Stimulated activated naive CD8-positive, alpha-beta T cell treated with anti-CD3 and anti-CD28 coated beads, Interleukin-15, Interleukin-2, amounts not matched to agents 100 U/mL and 50 U/mL, for 24 hours (primary cell): ENCODE results near the gene COL15A1.
"Not testable (repeated sequence)": the region's sequence is repeated elsewhere in the genome, so short reads cannot be mapped to it uniquely, and the experiment has no call there.

Source experiments
- ATAC-seq: fragments of 150-1000 bp; cut with Tn5 transposase; one replicate; pipeline ENCODE4 v1.10.0; 2021
- DNase-seq: peaks from one replicate; pipeline ENCODE4 v3.0.0; 2021

The COL15A1 gene

DNA sequence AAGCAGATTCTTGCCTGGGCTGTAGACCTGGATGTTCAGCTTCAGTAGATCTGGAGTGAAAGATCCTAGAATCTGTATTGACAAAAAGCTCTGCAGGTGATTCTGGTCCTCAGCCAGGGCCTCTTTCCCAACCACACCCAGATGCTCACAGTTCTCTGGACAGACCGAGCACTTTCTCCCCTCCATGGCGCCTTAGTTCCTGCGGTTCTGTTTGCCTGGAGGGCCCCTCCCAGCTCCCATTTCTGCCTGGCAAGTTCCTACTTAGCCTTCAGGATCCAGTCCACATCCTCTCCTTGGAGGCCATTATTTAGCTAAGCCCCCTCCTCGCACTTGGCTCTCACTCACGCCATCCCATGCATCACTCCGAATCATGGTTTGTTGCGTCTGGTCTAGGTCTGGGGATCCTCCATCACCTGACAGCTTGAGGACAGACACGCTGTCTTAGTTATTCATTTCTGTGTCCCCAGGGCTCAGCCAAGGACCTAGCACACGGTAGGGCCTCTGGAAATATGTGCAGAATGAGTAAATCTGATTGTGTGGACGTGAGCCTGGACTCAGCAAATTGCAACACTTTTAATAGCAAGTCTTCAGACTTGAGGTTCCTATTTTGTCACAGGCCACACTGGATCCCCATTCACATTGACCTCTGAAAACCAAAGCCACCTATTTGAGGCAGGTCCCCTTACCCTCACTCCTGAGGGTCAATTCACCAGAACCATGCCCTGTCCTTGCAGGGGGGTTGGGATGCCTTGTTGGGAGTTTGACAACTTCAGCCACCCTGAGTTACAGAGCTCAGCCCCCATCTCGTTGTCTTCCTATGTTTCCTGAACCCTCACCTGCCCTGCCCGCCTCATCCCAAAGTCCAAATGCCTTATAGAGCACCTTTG, 50.7 kb downstream of the COL15A1 start:
- ATAC-seq = no peak
- DNase-seq = no peak

DNA sequence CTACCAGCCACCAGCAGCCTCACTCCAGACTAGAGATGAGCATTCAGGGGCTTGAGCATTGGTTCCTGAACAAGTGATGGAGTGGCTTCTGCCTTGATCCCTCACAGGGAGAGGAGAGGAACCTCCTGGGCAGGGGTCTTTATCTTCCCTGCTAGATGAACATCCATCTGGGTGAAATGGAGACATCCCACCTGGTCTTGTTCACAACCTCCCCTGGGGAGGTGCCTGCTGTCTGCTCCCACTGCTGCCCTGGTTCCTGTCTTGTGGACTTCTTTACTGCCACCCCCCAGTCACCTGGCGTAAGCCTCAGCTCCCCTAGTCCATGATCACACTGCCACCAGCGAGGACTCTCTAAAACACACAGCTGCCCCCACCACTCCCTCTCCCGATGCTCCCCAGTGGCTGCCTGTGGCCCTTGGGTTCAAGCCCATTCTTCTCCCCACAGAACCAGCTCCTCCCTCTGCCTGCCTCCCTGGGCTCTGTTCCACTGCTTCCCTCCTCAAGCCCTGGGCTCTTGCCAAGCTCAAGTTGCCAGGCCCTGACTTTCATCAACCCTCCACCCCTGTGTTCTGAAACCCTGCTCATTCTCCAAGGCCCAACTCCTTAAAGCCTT, 51.5 kb downstream of the COL15A1 start:
- ATAC-seq (no peak), DNase-seq (no peak)

GRCh38 chr9:98995971-98996504, 52.3 kb downstream of the COL15A1 start:
- DNase-seq = no peak
- no peak for ATAC-seq

GRCh38 chr9:98997604-98998003, 53.9 kb downstream of the COL15A1 start:
- ATAC-seq = no peak
- DNase-seq = no peak

DNA sequence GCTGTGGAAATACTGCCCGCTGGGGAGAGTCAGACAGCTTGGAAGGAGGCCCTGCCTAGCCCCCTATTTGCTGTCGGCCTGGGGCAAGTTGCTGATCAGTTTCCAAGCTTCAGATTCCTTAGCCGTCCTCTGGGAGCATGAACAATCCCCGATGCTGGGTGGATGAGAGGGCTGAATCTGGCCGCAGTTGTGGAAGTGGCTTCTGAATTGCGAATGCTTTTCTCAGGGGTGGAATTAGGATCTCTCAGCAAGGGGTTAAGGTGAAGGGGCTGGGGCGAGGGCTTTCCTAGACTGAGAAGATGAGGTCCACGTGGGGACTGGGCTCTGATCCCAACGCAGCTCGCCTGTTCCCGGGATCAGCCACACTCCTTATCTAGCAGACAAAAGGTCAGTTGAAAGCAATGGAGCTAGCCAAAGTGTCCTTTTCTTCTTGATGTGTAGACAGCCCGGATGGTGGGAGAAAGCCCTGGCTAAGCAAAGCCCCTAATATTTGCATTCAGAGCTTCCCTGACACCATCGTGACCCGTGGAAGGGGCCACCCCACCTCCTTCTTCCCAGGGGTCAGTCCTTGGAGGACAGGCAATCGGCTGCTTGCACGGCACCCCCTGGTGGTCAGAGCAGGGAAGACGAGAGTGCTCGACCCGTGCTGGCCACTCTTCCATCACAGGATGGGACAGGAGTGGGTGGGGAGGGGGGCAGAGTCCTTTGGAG, 54.9 kb downstream of the COL15A1 start:
- ATAC-seq (peak; percentile 55), DNase-seq (peak; percentile 82)

DNA sequence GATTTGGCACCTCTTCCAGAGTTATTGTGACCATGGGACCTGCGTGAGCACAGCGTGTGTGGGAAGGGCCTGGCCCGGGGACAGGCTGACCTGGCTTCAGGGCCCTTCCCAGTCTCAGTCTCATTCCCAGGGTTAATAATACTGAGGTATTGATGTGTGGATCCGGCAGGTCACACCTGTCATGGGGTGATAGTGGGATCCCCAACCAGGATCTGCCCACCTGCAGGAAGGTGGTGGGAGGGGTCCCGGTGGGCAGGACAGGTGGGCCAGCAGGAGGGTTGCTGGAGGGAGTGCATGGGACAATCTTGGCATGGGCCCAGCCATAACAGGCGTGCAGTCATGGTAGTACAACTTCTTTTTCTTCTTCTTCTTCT, 55.4 kb downstream of the COL15A1 start:
- ATAC-seq (no peak), DNase-seq (no peak)

- peak; percentile 57 for DNase-seq
These were observed 57.0 kb downstream of the COL15A1 start for GRCh38 chr9:99000476-99001395.

DNA sequence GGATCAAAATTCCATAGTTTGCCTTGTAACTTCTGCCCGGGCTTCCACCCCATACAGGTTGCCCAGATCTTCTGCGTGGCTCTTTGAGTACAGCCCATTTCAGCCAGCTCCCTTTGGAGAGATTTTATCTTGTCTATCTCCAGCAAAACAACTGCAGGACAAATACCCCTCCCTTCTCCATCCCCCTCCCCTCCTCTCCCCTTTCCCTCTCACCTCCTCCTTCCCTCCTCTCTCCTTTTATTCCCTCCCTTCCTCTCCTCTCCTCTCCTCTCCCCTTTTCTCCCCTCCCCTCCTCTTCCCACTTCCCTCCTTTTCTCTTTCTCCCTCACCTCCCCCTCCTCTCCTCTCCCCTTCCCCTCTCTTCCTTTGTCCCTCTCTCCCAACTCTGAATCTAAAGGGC, 58.2 kb downstream of the COL15A1 start:
- DNase-seq (no peak), ATAC-seq (no peak)

More at GRCh38 chr9:99000476-99001395, 57.0 kb downstream of the COL15A1 start:
- ATAC-seq = peak; percentile 60

GRCh38 chr9:99002706-99003105, 59.0 kb downstream of the COL15A1 start:
- no peak for ATAC-seq

DNA sequence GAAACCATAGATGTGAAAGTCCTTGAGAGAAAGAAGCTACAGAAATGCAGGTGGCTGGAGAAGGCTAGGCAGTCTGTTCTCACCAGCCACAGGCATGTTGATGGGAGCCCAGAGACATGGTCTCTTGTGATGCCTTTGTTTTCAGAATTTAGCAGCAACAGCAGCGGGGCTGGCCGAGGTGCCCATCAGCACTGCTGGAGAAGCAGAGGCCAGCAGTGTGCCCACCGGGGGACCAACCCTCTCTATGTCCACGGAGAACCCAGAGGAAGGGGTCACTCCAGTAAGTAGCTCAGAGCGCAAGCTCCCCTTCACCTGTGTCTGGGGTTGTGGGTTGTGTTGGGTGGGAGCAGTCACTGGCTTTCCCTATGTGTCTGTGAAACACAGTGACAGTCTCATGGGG, 59.6 kb downstream of the COL15A1 start:
- DNase-seq = no peak

More at GRCh38 chr9:99002706-99003105, 59.0 kb downstream of the COL15A1 start:
- DNase-seq = no peak

DNA sequence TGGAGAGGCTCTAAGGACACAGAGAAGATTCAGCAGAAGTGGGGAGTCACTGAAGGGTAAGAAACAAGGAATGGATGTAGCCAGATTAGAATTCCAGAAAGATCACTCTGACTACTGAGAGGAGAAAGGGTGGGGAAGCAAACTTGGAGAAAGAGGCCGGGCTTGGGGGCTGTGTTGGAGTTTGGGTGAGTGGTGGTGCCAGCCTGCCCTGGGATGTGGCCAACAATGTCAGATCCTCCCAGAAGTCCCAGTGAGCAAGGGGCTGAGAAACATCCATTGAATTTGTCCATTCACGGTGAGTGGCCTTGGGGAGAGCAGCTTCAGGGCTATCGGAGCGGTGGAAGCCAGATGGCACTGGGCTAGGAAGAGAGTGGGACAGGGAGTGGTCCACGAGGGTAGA, 60.4 kb downstream of the COL15A1 start:
- DNase-seq (no peak), ATAC-seq (no peak)

More for the DNA sequence above, 59.6 kb downstream of the COL15A1 start:
- ATAC-seq = no peak

DNA sequence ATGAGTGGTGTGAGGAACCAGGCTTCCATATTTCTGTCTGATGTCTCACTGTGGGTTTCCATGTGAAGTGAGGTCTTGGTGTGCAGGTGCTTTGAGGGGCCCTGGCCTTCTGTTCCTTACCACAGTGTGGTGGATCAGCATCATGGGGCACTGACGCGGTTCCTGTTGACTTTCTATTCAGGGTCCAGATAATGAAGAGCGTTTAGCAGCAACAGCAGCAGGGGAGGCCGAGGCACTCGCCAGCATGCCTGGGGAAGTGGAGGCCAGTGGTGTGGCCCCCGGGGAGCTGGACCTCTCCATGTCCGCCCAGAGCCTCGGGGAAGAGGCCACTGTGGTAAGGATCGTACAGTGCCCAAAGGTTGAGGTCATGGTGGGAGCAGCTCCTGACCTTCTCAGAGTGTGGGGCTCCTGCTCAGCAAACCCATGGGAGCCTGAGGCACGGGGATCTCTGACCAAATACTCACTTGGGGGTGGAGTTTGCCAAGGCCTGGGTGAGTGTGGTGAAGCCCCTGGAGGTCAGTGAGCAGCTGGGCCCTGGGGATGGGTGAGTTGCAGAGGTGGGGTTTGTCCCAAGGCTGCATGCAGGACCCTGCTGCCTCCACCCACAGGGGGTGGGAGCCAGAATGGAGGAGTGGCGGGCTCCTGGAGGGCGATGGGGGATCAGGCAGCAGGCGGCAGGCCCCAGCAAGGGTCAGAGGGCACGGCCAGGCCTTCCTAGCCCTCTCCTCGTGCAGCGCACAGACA, 61.2 kb downstream of the COL15A1 start:
- DNase-seq (no peak), ATAC-seq (no peak)

GRCh38 chr9:99005651-99006050, 61.9 kb downstream of the COL15A1 start:
- ATAC-seq = no peak
- DNase-seq = no peak

- DNase-seq = no peak
These were observed 62.8 kb downstream of the COL15A1 start for GRCh38 chr9:99006511-99006910.

DNA sequence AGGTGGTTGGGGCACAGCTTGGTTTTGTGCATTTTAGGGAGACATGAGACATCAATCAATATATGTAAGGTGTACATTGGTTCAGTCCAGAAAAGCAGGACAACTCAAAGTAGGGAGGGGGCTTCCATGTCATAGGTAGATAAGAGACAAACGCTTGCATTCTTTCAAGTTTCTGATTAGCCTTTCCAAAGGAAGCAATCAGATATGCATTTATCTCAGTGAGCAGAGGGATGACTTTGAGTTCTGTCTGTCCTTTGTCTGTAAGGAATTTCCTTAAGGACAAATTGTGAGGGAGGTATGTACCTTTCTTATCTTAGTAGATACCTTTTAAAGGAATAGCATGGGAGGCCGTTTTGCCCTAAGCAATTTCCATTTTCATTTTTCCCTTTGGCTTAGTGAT, 63.3 kb downstream of the COL15A1 start:
- no peak for DNase-seq
- no peak for ATAC-seq

More at GRCh38 chr9:99006511-99006910, 62.8 kb downstream of the COL15A1 start:
- ATAC-seq = no peak

DNA sequence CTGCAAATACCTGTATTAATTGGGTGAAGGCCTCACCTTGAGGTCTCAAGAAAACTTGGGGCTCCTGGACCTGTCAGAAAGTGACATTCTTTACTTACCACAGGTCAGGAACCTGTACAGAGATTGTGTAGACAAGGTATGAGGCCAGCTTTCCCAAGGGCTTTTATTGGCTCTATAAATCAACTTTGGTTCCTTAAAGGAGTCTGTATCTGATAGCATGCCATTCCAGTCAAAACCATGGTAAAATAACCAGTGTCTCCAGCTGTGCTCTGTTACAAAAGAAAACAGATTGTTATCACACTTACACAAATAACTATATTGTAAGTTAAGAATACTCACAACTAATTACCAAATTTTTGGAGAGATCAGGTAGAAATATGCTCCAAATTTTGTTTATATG, 64.5 kb downstream of the COL15A1 start:
- no peak for ATAC-seq

DNA sequence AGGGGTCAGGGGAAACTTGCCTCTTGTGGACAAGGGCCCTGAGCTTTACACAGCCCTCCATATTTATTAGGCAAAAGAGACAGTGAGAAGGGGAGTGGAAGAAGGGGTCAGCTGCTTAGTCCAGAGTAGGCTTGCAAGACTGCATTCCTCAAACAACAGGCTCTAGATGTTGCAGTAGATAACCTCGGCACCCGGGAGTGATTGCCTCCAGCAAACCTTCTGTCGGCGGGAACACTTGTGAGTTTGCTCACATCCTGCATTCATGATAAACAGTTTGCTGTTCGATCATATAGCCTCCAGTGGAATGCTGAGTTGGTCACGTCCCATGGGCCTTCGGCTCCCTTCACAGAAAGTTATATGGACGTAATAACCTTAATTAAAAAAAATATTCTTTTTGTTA, 66.7 kb downstream of the COL15A1 start:
- not testable (repeated sequence) for ATAC-seq, DNase-seq

More for the DNA sequence above, 64.5 kb downstream of the COL15A1 start:
- no peak for DNase-seq

GRCh38 chr9:99011161-99011709, 67.5 kb downstream of the COL15A1 start:
- DNase-seq (no peak), ATAC-seq (no peak)

GRCh38 chr9:99012957-99013512, 69.3 kb downstream of the COL15A1 start:
- no peak for ATAC-seq
- no peak for DNase-seq

DNA sequence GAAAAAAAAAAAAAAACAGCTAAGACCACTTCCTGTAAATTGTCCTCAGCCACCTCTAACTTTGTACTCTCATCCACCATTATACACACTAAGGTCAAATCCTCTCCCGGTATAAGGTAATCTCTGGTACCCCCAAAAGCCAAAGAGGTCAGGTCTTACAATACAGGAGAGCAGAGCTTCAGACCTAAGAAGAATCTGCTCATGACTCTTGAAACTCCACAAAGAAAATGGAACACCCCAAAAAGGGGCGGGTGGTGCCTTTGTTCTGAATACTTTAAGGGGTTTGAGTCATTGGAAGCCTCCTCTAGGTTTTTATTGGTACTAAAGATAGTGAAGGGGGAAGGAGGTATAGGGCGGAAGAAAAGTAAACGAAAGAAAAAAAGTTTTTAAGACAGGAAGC, 69.8 kb downstream of the COL15A1 start:
- DNase-seq = no peak
- ATAC-seq = peak; percentile 51
